Naive B cell (primary cell): ENCODE measurements around the gene ULBP1. TPM values are rescaled to one million over a fixed set of nuclear protein-coding genes. Genes with fewer than 3 reads are reported as not detected.
"Not testable (repeated sequence)": the region's sequence is repeated elsewhere in the genome, so short reads cannot be mapped to it uniquely, and the experiment has no call there.

Experiments
- ATAC-seq, 2 donors: fragments of 150-1000 bp; cut with Tn5 transposase; 2 replicates each; pipeline ENCODE4 v1.10.0; 2021; ENCODE audit warnings: low read depth in 2 of 2, mild to moderate bottlenecking in 2 of 2, moderate library complexity in 2 of 2
- DNase-seq: peaks from one replicate; pipeline ENCODE4 v3.0.0; 2022
- H3K27ac Mint-ChIP-seq, 6 donors: one replicate each; pipeline ENCODE4 v1.8.0; 2020 to 2022; ENCODE audit warnings: mild to moderate bottlenecking in 6 of 6, mixed read lengths in 6 of 6, moderate library complexity in 5 of 6, inconsistent platforms in 2 of 6
- H3K27me3 Mint-ChIP-seq, 3 donors: one replicate each; pipeline ENCODE4 v1.8.0; 2021 to 2022; ENCODE audit warnings: mixed read lengths in 3 of 3, mild to moderate bottlenecking in 1 of 3
- H3K36me3 Mint-ChIP-seq, 2 donors: one replicate each; pipeline ENCODE4 v1.8.0; 2020 to 2022; ENCODE audit warnings: mixed read lengths in 2 of 2, inconsistent platforms in 1 of 2, mild to moderate bottlenecking in 1 of 2
- H3K4me1 Mint-ChIP-seq, 3 donors: one replicate each; pipeline ENCODE4 v1.8.0; 2020 to 2022; ENCODE audit warnings: mixed read lengths in 3 of 3, inconsistent platforms in 1 of 3, mild to moderate bottlenecking in 1 of 3, moderate library complexity in 1 of 3
- H3K4me3 Mint-ChIP-seq, 8 donors: one replicate each; pipeline ENCODE4 v1.8.0; 2020 to 2022; ENCODE audit warnings: mild to moderate bottlenecking in 8 of 8, mixed read lengths in 8 of 8, moderate library complexity in 8 of 8, inconsistent platforms in 2 of 8
- H3K9me3 Mint-ChIP-seq, 7 donors: one replicate each; pipeline ENCODE4 v1.8.0; 2020 to 2022; ENCODE audit warnings: mixed read lengths in 7 of 7, mild to moderate bottlenecking in 5 of 7, inconsistent platforms in 2 of 7, moderate library complexity in 1 of 7
- polyA plus RNA-seq, 6 donors: library from polyadenylated mRNA; unstranded; fragments of 300-500 nt; fragmentation: Illumina TruSeq; gene quantifications; one replicate each; pipeline ENCODE4 v1.2.3, GENCODE V29; 2021; ENCODE audit warnings: low read depth in 6 of 6

Gene ULBP1
- polyA plus RNA-seq, 6 donors from 2014 or later = not detected

DNA sequence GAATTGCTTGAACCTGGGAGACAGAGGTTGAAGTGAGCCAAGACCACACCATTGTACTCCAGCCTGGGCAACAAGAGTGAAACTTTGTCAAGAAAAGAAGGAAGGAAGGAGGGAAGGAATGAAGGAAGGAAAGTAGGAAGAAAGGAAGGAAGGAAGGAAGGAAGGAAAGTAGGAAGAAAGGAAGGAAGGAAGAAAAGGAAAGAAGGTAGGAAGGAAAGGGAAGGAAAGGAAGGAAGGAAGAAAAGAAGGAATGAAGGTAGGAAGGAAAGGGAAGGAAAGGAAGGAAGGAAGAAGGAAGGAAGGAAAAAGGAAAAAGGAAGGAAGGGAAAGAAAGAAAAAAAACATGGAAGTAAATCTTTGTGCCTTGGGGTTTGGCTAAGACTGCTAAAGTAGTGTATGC lies 11.7 kb downstream of the ULBP1 start:
- Mint-ChIP-seq H3K9me3 (no peaks in the 10 kb centered on the region), H3K4me1 (no peaks in the 10 kb centered on the region), H3K36me3 (peaks cover 3% of the 10 kb centered on the region in 2 donors), H3K4me3 (no peak overlapping the region), H3K27me3 (peaks cover 75 to 87% (median 83%) of the 10 kb centered on the region in 3 donors), H3K27ac (no peak overlapping the region)
- DNase-seq (no peak), ATAC-seq (no peak)

DNA sequence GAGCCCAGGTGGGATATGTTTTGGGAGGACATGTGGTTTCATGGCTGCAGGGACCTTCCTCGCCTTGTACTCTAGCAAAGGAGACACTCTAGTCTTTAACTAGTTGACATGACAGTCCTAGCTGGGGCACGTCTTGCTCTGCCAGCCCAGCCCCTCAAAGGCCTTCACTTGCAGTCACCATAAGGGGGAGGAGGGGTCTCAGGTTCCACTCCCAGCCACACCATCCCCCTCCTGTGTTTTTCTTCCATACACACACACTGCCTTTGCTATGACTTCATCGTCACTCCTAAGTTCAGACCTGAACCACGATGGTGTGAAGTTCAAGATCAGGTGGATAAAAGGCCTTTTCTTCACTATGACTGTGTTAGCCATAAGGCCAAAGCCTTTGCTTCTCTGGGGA lies 13.5 kb downstream of the ULBP1 start:
- H3K27ac Mint-ChIP-seq = no peak overlapping the region
- ATAC-seq = no peak
- peaks cover 0 to 4% (median 0%) of the 10 kb centered on the region in 7 donors for H3K9me3 Mint-ChIP-seq
- no peak for DNase-seq
- H3K4me1 Mint-ChIP-seq = peaks cover 0 to 4% (median 0%) of the 10 kb centered on the region in 3 donors
- H3K27me3 Mint-ChIP-seq = peaks cover 78 to 90% (median 86%) of the 10 kb centered on the region in 3 donors
- H3K4me3 Mint-ChIP-seq = no peak overlapping the region
- H3K36me3 Mint-ChIP-seq = peaks cover 0 to 3% of the 10 kb centered on the region in 2 donors

DNA sequence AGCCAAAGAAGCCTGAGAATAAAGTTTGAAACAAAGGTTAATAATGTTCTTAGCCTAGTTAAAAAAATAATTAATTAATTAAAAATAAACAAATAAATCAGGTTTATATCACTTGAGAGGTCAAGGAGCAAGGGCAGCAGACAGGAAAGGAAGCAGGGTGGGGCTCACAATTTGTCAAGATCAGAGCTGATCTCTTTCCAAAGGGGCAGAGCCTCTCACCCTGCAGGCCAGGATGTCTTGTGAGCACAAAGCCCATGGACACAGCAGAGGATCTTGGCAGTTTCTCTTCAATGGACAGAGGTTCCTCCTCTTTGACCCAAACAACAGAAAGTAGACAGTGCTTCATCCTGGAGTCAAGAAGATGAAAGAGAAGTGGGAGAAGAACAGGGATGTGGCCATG lies 14.9 kb downstream of the ULBP1 start:
- Mint-ChIP-seq H3K27me3 (peaks cover 79 to 95% (median 92%) of the 10 kb centered on the region in 3 donors), H3K4me1 (peaks cover 0 to 4% (median 0%) of the 10 kb centered on the region in 3 donors), H3K4me3 (no peak overlapping the region), H3K36me3 (no peaks in the 10 kb centered on the region), H3K9me3 (peaks cover 0 to 4% (median 0%) of the 10 kb centered on the region in 7 donors), H3K27ac (no peak overlapping the region)
- DNase-seq = no peak
- ATAC-seq = no peak

DNA sequence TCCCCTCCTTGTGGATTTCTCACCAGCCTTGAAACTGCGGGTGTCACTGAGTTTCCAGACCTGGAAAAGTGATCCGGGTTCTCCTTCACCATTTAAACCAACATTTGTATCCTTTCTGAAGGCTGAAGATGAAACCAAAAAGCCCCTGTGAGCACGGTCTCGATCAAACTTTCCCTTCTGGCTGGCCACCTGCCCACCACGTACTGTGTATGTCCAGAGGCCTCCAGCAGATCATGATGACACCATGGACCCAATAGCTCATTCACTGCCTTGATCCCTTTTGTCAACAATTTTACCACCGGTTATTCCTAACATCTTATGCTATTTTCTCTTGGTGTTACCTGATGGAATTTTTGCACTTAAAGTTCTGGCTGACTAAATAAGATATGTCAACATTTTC lies 15.6 kb downstream of the ULBP1 start:
- Mint-ChIP-seq H3K9me3 (peaks cover 0 to 4% (median 0%) of the 10 kb centered on the region in 7 donors), H3K36me3 (no peaks in the 10 kb centered on the region), H3K27ac (no peak overlapping the region), H3K4me1 (peaks cover 0 to 4% (median 0%) of the 10 kb centered on the region in 3 donors), H3K27me3 (peaks cover 74 to 95% (median 91%) of the 10 kb centered on the region in 3 donors), H3K4me3 (no peak overlapping the region)
- DNase-seq (no peak), ATAC-seq (no peak)

DNA sequence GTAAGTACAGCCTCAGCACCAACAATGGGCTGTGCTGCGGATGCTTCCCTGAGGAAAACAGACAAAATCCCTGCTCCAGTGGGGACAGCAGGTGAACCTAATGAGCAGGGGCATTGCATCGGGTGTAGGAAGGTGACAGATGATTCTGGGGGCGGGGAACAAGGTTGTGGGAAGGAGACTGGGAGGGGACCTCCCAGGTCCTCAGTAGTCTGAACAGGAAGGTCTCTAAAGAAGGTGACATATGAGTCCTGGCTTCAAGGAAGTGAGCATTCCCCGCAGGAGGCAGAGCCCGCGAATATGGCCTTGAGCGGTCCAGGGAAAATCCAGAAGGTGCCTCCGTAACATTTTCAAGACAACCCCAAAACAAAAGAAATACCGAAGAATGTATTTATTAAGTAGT lies 19.4 kb downstream of the ULBP1 start:
- peaks cover 2 to 4% of the 10 kb centered on the region in 2 donors for H3K36me3 Mint-ChIP-seq
- H3K4me3 Mint-ChIP-seq = no peak overlapping the region
- H3K4me1 Mint-ChIP-seq = peaks cover 0 to 6% (median 1%) of the 10 kb centered on the region in 3 donors
- no peak overlapping the region for H3K27ac Mint-ChIP-seq
- peaks cover 69 to 88% (median 84%) of the 10 kb centered on the region in 3 donors for H3K27me3 Mint-ChIP-seq
- ATAC-seq (no peak), DNase-seq (no peak)
- H3K9me3 Mint-ChIP-seq = peaks cover 2 to 12% (median 7%) of the 10 kb centered on the region in 7 donors

DNA sequence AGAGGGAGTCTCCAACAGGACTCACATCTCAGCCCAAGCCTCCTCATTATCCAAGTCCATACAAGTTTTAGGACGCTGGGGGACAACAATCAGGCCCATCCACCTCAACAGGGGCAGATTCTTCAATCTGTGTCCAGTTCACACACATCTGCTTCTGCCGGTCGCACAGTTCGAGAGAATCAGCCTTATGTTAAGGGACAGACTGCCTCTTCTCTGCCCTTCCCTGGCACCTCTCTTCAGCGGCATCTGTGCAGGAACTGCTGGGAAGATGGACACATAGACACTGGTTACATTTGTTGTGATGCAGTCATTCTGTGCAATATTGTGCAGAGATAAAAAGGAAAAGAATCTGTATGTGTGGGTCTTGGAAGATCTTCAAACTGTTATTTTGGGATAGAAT lies 21.0 kb downstream of the ULBP1 start:
- Mint-ChIP-seq H3K27ac (no peak overlapping the region), H3K9me3 (peaks cover 6 to 27% (median 17%) of the 10 kb centered on the region in 7 donors), H3K36me3 (peaks cover 6 to 14% of the 10 kb centered on the region in 2 donors), H3K27me3 (peaks cover 72 to 93% (median 86%) of the 10 kb centered on the region in 3 donors), H3K4me1 (peaks cover 6 to 22% (median 8%) of the 10 kb centered on the region in 3 donors), H3K4me3 (peak overlapping the region in 1 of 8 donors; percentile 51)
- DNase-seq (no peak), ATAC-seq (no peak)

DNA sequence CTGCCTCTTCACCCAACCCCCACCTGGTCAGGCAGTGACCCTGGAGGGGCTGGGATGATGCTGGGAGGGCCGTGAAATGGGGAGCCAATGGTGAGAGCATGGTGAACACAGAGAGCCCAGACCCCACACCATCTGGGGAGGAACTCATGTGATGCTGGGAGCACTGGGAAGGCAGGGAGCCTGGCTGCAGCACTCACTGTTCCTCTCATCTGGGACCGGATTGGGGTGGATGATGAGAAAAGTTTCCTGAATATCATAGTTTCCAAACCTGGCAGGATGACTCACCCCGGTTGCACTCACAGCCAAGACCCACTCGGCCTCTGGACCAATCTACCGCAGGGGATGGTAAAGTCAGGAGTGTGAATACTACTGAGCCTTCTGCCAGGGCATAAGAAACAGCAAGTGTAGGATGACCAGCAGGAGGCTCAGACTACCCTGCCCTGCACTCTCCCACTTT lies 21.8 kb downstream of the ULBP1 start:
- Mint-ChIP-seq H3K4me1 (peaks cover 13 to 29% (median 16%) of the 10 kb centered on the region in 3 donors), H3K36me3 (peaks cover 6 to 14% of the 10 kb centered on the region in 2 donors), H3K4me3 (no peak overlapping the region), H3K9me3 (peaks cover 6 to 31% (median 20%) of the 10 kb centered on the region in 7 donors), H3K27me3 (peaks cover 74 to 93% (median 90%) of the 10 kb centered on the region in 3 donors), H3K27ac (peak overlapping the region in 1 of 6 donors; percentile 27)
- DNase-seq (no peak), ATAC-seq (no peak)

DNA sequence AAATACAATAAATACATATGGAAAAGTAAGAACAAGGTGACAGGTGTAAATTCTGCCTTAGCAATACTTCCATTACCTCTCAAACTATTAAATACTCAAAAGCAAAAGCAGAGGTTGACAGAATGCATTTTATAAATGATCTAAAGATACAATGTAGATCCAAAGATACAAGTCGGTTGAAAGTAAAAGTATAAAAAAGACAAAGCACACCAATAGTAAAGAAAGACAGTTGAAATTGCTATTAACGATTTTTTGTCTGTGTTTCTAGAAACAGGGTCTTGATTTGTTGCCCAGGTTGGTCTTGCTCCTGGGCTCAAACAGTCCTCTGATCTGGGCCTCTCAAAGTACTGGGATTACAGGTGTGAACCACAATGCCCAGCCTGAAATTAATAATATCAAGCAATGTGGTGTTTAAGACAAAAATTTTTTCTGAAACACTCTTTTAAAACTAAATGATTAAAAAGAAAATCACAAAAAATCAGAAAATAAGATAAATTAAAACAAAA lies 23.9 kb downstream of the ULBP1 start:
- H3K27ac Mint-ChIP-seq = peak overlapping the region in 1 of 6 donors; percentile 17
- H3K9me3 Mint-ChIP-seq = peaks cover 6 to 29% (median 22%) of the 10 kb centered on the region in 7 donors
- H3K36me3 Mint-ChIP-seq = peaks cover 6 to 14% of the 10 kb centered on the region in 2 donors
- no peak for DNase-seq
- H3K4me3 Mint-ChIP-seq = peak overlapping the region in 1 of 8 donors; percentile 62
- H3K4me1 Mint-ChIP-seq = peaks cover 23 to 39% (median 29%) of the 10 kb centered on the region in 3 donors
- no peak for ATAC-seq
- peaks cover 75 to 93% (median 92%) of the 10 kb centered on the region in 3 donors for H3K27me3 Mint-ChIP-seq

DNA sequence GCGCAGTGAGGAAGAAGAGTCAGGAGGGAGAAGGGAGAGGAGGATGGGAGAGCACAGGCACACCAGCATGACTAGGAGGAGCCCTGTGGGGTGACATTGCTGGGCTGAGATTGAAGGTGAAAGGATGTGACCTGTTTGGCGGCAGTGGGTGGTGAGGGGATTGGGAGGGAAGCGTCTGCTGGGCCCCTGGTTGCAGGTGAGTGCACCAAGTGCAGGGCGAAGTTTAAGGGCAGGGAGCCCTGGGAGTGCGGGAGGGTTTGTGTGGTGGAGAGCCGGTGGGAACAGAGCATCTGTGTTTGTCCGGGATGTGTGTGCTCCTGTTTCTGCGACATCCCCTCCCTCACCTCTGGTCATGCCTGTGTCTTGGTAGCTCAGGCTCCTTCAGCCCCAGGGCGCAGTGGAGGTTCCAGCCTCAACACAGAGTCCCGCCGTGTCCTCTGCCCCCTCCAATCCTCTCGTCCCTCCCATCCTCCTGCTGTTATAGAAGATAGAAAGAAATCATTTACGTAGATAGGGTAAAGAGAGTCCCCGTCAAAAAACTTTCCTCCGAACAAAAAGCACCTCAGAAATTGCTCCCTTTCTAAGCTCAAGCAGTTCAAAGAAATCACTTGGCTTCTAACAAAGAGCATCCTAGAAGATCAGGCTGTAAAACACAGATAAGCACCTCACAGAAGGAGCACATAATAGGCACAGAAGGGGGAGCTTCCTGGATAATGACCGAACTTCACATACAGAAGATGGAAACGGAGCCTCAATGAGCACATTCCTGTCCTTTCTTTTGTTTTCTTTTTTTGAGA lies 25.0 kb downstream of the ULBP1 start:
- Mint-ChIP-seq H3K27me3 (peaks cover 78 to 93% (median 92%) of the 10 kb centered on the region in 3 donors), H3K9me3 (peaks cover 6 to 29% (median 22%) of the 10 kb centered on the region in 7 donors), H3K4me1 (peaks cover 23 to 39% (median 29%) of the 10 kb centered on the region in 3 donors), H3K4me3 (peak overlapping the region in 7 of 8 donors; percentile 0 to 90 (median 58)), H3K36me3 (peaks cover 6 to 14% of the 10 kb centered on the region in 2 donors), H3K27ac (peak overlapping the region in 4 of 6 donors; percentile 17 to 88 (median 58))
- DNase-seq (no peak), ATAC-seq (no peak)

DNA sequence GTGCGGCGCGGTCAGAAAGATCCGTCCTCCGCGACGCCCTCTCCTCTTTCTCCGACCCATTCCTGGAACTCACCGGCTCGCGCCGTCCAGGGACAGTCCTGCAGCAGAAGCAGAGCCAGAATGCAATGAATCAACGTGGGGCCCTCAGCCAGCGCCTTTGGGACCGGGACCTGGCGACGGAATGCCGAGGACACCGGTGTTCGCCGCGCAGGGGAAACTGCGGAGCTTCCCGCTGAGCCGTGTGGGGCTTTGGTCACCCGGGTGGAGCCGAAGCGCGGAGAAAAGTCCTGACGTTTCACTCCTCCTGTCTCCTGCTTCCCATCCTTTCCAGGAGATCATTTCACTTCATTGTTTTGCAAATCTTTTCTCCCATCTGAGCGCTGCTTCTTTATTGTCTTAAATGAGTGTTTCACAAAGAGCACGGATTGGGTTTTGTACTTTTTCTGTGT lies 26.5 kb downstream of the ULBP1 start:
- Mint-ChIP-seq H3K36me3 (peaks cover 6 to 14% of the 10 kb centered on the region in 2 donors), H3K27me3 (peaks cover 74 to 88% (median 86%) of the 10 kb centered on the region in 3 donors), H3K27ac (peak overlapping the region in 4 of 6 donors; percentile 38 to 92 (median 70)), H3K9me3 (peaks cover 6 to 29% (median 22%) of the 10 kb centered on the region in 7 donors), H3K4me1 (peaks cover 23 to 39% (median 29%) of the 10 kb centered on the region in 3 donors), H3K4me3 (peak overlapping the region; percentile 62 to 92 (median 86))
- DNase-seq (no peak), ATAC-seq (no peak)

DNA sequence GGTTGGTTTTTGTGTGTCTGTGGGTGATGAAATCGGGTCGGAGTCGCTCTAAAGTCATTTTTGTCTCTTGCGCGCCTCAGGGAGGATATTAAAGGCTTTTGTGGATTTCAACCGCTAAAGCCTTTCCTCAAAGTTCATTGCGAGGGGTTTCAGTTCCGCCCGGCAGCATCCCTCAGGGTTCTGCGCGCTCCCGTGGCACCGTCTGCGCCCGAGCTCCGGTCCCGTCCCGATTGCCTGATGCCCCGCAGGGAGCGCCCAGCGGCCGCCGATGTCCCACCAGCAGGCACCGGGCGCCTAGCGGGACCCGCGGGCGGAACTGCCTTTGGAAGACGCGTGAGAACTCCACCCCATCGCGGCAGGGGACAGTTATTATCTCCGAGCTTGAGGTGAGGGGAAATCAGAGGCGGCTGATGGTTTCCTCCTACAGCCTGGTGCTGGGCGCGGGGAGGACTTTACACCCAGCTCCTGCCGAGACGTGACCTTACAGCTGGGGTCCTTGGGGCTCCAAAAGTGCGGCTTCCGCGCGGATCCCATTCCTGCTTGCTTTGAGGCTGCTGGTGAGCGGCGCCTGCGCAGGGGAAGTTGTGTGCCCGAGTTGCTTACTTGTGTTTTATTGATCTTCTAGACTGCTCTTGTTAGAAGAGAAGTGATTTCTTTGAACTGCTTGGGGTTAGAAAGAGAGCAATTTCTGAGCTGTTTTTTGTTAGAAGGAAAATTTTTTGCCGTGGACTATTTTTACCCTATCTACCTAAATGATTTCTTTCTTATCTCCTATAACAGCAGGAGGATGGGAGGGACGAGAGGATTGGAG lies 27.1 kb downstream of the ULBP1 start:
- peaks cover 67 to 88% (median 86%) of the 10 kb centered on the region in 3 donors for H3K27me3 Mint-ChIP-seq
- DNase-seq (peak; percentile 53), ATAC-seq (peak; percentile 64 to 67)
- H3K27ac Mint-ChIP-seq = peak overlapping the region; percentile 14 to 95 (median 84)
- H3K9me3 Mint-ChIP-seq = peaks cover 6 to 29% (median 22%) of the 10 kb centered on the region in 7 donors
- peaks cover 23 to 39% (median 29%) of the 10 kb centered on the region in 3 donors for H3K4me1 Mint-ChIP-seq
- peak overlapping the region; percentile 62 to 92 (median 86) for H3K4me3 Mint-ChIP-seq
- H3K36me3 Mint-ChIP-seq = peaks cover 6 to 14% of the 10 kb centered on the region in 2 donors

DNA sequence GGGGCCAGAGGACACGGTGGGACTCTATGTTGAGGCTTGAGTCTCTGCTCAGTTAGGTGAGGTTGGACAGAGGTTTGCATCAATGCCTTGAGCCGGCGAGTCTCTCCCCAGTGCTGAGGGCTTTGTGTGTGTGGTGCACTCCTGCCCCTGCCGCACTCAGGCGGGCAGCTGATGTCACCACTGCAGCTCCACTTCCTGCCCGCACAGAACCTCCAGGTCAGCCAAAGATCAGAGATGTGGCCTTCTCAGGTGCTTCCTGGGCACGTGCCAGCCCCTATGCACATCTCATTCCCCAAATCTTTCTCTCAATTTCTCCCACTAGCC lies 27.7 kb downstream of the ULBP1 start:
- Mint-ChIP-seq H3K27ac (peak overlapping the region; percentile 4 to 95 (median 62)), H3K27me3 (peaks cover 63 to 89% (median 86%) of the 10 kb centered on the region in 3 donors), H3K9me3 (peaks cover 6 to 29% (median 22%) of the 10 kb centered on the region in 7 donors), H3K4me3 (peak overlapping the region; percentile 62 to 92 (median 86)), H3K36me3 (peaks cover 6 to 14% of the 10 kb centered on the region in 2 donors), H3K4me1 (peaks cover 23 to 39% (median 29%) of the 10 kb centered on the region in 3 donors)
- peak; percentile 73 to 82 for ATAC-seq
- DNase-seq = not testable (repeated sequence)
